Measurements from ENCODE around the gene SSTR3. TPM values are rescaled to one million over a fixed set of nuclear protein-coding genes. Genes with fewer than 3 reads are reported as not detected.

Gene SSTR3
- total and polyA plus RNA-seq, 9 of the 15 experiments (the other 6 are each of a cell fraction or from before 2014, with no cell fraction given): 0.03 TPM; not detected in 8

DNA sequence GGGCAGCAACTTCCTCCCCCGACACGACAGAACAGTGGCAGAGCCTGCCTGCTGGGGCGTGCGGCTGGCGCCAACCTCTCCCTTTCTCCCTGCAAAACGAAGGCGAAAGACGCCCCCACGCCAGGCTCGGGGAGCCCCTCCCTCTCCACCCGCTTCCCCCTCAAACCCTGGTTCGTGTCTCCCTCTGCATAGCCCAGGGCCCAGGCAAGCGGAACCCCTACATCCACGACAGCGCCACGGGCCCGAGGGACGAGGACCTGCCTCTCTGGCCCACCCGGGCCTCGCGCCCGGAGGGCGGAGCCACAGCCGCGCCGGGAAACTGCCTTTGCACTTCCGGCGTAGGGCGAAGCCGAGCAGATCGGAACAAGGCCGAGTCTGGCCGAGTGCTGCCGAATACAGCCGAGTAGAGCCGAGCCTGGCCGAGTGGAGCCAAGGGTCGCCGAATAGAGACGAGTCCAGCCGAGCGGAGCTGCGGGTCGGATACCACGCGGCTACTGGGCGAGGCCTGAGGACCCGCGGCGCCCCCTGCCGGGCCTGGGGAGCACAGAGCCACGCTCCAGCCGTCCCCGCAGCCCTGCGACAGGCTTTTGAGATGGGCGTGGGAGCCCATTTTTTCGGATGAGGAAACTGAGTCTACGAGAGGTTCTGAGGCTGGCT lies 13.0 kb downstream of the SSTR3 start (continued):
- TF ChIP-seq CBX1 (IDR thresholded peaks at IDR 0.05; ENCODE audit: low read depth) (peak; percentile 70; the same call in 1 of the 2 replicates), TCF7L2 (IDR thresholded peaks at IDR 0.05; ENCODE audit: low read depth, low read length) (no peak), ELF4 (CRISPR knock-in tag; IDR thresholded peaks at IDR 0.05) (no peak), BRF1 (IDR thresholded peaks at IDR 0.05; ENCODE audit: borderline replicate concordance, extremely low read depth, insufficient read length) (no peak), SAFB (IDR thresholded peaks at IDR 0.05; ENCODE audit: borderline replicate concordance, low read depth, low read length) (0 out of 2 replicates have a peak, but pooled peaks have one; percentile 62), YBX1 (IDR thresholded peaks at IDR 0.05) (no peak), STAT5B (CRISPR knock-in tag; IDR thresholded peaks at IDR 0.05) (no peak), ZNF143 (CRISPR knock-in tag; IDR thresholded peaks at IDR 0.05) (no peak), EWSR1 (IDR thresholded peaks at IDR 0.05; ENCODE audit: borderline replicate concordance, low read depth, partially characterized antibody) (no peak), MCM2 (IDR thresholded peaks at IDR 0.05; ENCODE audit: low read depth) (no peak), CCAR2 (IDR thresholded peaks at IDR 0.05; ENCODE audit: low read depth, low read length) (no peak), ZNF766 (CRISPR knock-in tag; conservative IDR thresholded peaks at IDR 0.05) (no peak), U2AF2 (optimal IDR thresholded peaks at IDR 0.05; ENCODE audit: low read depth, low read length) (no peak), BRD4 (IDR thresholded peaks at IDR 0.05) (no peak), TAF15 (IDR thresholded peaks at IDR 0.05; ENCODE audit: low read depth, low read length) (no peak)
- TF ChIP-seq, protein P1, sequence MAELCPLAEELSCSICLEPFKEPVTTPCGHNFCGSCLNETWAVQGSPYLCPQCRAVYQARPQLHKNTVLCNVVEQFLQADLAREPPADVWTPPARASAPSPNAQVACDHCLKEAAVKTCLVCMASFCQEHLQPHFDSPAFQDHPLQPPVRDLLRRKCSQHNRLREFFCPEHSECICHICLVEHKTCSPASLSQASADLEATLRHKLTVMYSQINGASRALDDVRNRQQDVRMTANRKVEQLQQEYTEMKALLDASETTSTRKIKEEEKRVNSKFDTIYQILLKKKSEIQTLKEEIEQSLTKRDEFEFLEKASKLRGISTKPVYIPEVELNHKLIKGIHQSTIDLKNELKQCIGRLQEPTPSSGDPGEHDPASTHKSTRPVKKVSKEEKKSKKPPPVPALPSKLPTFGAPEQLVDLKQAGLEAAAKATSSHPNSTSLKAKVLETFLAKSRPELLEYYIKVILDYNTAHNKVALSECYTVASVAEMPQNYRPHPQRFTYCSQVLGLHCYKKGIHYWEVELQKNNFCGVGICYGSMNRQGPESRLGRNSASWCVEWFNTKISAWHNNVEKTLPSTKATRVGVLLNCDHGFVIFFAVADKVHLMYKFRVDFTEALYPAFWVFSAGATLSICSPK (IDR thresholded peaks at IDR 0.05; ENCODE audit: borderline replicate concordance): no peak
- TF ChIP-seq, protein P2, sequence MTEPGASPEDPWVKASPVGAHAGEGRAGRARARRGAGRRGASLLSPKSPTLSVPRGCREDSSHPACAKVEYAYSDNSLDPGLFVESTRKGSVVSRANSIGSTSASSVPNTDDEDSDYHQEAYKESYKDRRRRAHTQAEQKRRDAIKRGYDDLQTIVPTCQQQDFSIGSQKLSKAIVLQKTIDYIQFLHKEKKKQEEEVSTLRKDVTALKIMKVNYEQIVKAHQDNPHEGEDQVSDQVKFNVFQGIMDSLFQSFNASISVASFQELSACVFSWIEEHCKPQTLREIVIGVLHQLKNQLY (CRISPR knock-in tag; conservative IDR thresholded peaks at IDR 0.05): no peak
- TF ChIP-seq, protein P3, sequence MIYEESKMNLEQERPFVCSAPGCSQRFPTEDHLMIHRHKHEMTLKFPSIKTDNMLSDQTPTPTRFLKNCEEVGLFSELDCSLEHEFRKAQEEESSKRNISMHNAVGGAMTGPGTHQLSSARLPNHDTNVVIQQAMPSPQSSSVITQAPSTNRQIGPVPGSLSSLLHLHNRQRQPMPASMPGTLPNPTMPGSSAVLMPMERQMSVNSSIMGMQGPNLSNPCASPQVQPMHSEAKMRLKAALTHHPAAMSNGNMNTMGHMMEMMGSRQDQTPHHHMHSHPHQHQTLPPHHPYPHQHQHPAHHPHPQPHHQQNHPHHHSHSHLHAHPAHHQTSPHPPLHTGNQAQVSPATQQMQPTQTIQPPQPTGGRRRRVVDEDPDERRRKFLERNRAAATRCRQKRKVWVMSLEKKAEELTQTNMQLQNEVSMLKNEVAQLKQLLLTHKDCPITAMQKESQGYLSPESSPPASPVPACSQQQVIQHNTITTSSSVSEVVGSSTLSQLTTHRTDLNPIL (CRISPR knock-in tag; IDR thresholded peaks at IDR 0.05): no peak
- TF ChIP-seq, protein P4, sequence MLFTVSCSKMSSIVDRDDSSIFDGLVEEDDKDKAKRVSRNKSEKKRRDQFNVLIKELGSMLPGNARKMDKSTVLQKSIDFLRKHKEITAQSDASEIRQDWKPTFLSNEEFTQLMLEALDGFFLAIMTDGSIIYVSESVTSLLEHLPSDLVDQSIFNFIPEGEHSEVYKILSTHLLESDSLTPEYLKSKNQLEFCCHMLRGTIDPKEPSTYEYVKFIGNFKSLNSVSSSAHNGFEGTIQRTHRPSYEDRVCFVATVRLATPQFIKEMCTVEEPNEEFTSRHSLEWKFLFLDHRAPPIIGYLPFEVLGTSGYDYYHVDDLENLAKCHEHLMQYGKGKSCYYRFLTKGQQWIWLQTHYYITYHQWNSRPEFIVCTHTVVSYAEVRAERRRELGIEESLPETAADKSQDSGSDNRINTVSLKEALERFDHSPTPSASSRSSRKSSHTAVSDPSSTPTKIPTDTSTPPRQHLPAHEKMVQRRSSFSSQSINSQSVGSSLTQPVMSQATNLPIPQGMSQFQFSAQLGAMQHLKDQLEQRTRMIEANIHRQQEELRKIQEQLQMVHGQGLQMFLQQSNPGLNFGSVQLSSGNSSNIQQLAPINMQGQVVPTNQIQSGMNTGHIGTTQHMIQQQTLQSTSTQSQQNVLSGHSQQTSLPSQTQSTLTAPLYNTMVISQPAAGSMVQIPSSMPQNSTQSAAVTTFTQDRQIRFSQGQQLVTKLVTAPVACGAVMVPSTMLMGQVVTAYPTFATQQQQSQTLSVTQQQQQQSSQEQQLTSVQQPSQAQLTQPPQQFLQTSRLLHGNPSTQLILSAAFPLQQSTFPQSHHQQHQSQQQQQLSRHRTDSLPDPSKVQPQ (CRISPR knock-in tag; IDR thresholded peaks at IDR 0.05; ENCODE audit: borderline replicate concordance): no peak

Measured in K562 (cell line).